Stimulated activated CD4-positive, alpha-beta T cell treated with anti-CD3 and anti-CD28 coated beads, Interleukin-15, amount 100 ng/mL, for 48 hours (primary cell): ENCODE results near the gene DDIT3.

Source experiments
- DNase-seq, 2 donors: peaks; one replicate each; pipeline ENCODE4 v3.0.0-alpha.2; 2020; ENCODE audit warnings: low read depth in 2 of 2

Gene DDIT3

DNA sequence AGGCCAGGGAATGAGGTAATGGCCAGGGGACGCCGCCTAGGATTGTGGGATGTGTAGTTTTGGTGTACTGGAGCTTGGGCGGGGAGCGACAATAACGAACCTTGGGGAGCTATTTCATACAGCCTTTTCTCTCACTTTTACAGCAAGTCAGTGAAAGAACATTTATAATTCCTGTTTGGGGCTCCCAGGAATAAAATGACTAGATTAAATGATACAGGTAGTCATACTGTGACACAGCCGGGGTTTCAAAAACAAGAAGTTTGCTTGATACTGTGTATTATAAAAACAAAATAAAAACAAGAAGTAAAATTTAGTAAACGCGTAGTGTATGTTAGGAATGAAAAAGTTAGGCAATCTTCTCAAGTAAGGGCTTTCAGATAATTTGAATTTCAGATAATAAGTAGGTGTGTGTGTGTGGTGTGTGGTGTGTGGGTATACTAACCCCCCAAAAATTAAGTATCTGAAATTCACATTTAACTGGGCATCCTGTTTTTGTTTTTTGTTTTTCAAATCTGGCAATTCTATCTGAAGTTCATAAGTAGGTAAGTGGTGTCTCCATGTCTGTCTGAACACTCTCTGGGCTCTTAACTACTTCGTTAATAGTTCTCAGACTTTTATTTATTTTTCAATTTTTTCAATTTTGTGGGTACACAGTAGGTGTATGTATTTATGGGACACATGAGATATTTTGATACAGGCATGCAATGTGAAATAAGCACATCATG lies 27.1 kb upstream of the DDIT3 start:
- DNase-seq = no peak

- peak; percentile 95 for DNase-seq
Observed at GRCh38 chr12:57546438-57547287, 26.3 kb upstream of the DDIT3 start, which contains the start of gene DCTN2. DCTN2 (minus strand) TSS chr12:57547192; CDS start chr12:57547063, 129 bp downstream.

GRCh38 chr12:57545809-57546437 lies 25.6 kb upstream of the DDIT3 start:
- no peak for DNase-seq

- DNase-seq = no peak
Observed at GRCh38 chr12:57543581-57543980, 23.3 kb upstream of the DDIT3 start.

DNA sequence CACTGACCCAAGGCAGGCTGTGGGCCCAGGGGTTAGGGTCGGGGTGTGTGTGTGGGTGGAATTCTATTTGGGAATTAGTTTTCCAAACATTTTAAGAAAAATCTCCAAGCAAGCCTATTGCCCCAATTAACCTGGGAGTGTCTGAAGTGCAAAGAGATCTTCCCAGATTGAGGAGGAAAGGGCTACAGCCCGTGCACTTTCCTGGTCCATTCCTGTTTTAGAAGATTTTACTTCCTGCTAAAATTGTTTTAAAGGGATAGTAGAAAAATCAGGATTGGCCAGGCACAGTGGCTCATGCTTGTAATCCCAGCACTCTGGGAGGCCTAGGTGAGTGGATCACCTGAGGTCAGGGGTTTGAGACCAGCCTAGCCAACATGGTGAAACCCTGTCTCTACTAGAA lies 21.4 kb upstream of the DDIT3 start:
- no peak for DNase-seq

- DNase-seq = no peak
Observed at GRCh38 chr12:57541001-57541400, 20.7 kb upstream of the DDIT3 start.

GRCh38 chr12:57539134-57539768 lies 18.9 kb upstream of the DDIT3 start:
- DNase-seq = no peak

DNA sequence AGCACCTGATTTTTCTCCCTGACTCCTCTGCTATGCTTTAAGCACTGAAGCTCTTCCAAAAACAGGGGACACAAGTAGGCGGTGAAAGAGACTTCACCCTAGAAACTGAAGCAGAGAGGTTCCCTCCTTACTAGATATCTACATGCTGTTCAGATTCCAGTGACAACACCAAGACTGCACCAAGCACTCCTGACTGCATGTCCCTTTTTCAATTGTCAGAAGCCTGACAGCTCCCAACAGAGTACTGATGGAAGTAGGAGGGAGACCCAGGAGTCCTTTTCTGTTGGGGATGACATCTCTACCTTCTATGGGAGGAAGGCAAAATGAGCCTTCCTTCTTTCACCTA lies 16.3 kb upstream of the DDIT3 start:
- DNase-seq = no peak

GRCh38 chr12:57535764-57536596 lies 15.7 kb upstream of the DDIT3 start:
- DNase-seq = no peak

DNA sequence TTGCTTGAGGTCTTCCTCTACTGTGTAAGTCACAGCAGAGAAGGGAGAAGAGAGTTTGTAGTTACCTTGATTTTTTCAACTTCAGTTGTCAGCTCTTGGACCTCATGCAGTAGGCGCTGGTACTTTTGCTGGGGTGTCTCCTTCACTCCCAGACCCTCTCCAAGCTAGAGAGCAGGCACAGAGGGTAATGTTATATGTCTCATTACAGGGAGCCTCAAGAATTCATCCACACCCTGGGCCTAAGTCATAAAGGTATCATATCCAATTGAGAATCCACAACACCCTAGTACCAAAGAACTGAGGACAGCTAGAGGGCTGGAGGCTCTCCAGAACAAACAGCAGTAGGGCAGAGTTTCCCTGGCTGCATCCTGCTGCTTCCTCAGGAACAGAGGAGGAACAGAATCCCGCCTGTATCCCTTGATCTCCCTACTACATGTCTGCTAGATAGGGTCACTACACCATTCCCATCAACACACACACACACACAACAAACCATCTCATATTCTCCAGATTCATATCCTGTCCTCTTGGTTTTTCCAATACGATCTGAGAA lies 14.8 kb upstream of the DDIT3 start:
- DNase-seq = no peak

DNA sequence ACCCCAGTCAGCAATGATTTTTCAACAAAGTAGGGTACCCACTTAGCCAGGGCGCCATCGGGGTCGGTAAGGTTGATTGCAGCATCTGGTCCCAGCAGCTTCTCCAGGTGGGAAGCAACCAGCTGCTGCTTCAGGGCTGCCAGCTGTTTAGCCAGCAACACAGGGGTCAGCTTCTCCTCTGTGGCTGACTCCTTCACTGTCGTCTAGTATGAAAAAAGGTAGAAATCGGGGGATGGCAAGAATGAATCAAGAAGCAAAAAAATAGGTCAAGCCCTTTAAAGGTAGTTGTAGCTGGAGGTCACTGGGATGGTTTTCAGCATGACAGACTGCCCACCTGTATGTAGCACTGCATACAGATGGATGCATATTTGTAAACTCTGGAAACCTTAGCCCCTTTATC lies 13.9 kb upstream of the DDIT3 start:
- no peak for DNase-seq

DNA sequence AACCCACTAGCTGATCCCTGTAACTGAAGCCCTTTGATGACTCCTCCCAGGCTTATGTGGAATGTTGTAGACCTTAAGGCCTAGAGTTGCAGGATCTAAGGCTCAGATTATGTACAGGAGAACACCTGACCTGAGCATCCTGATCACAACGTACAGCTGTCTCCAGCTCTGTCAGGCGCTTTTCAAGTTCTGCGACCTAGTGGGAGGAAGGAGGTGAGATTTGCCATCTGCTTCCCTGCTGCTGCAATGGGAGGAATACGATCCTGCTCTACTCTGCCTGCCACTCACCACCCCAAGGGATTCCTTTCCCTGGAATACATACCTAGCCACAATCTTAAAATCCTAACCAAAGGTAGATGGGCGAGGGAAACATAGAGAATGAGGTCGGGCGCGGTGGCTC lies 12.8 kb upstream of the DDIT3 start:
- no peak for DNase-seq

DNA sequence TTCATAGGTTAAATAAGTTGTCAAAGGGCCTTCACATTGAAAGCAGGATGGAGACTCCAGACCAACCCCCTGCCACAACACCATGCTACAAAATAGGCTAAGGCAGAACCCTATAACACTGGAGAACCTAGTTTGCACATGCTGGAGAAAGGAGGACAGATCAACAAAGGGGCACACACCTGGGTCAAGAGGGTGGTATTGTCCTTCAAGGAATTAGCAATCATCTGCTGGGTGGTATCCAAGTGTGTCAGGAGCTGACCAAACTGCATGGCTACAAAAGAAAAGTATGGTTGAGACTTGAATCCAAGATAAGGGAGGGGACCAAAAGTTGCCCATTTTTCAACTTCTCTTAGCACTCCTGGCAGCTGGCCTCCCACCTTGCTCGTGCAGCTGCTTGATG lies 11.5 kb upstream of the DDIT3 start:
- DNase-seq = no peak

- no peak for DNase-seq
Observed at GRCh38 chr12:57530396-57531142, 10.3 kb upstream of the DDIT3 start.

GRCh38 chr12:57529831-57530230 lies 9.5 kb upstream of the DDIT3 start:
- no peak for DNase-seq

- DNase-seq = no peak
Observed at GRCh38 chr12:57528831-57529555, 8.7 kb upstream of the DDIT3 start.

DNA sequence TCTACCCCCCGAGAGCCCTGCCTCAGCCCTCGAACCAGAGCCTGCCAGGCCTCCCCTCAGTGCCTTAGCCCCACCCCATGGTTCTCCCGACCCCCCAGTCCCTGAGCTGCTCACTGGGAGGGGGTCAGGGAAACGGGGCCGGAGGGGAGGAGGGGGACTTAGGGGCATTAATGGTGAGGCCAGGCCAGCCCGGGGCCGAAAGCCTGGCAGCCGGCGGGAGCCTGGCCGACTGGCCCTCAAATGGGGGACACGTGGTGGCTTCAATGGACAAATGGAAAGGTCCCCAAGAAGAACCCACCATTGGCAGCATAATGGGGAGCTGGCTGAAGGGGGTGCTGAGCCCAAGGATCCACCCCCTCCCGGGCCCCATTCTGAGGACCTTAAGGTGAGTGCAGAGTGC lies 7.9 kb upstream of the DDIT3 start:
- no peak for DNase-seq

DNA sequence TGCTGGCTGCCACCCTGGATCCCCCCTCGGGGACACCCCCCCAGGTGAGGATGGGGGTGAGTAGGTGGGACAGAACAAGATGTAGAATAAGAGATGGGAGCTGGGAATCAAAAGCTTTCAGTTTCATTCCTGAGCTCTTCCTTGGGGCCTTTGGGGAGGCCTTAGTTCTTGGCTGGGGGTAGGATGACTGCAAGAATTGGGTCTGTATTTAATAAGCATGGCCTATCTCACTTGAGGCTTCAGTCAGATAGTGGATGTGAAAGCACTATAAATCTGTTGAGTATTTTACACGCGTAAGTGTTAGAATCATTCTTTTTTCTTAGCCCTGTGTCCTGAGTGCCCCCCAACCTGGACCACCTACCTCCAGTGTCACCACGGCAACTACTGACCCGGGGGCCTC lies 6.9 kb upstream of the DDIT3 start:
- DNase-seq = no peak

GRCh38 chr12:57526477-57527126 lies 6.3 kb upstream of the DDIT3 start:
- no peak for DNase-seq
